GM12801 (cell line): Measurements from ENCODE around the gene ALKBH3.

ENCODE experiments used
- CTCF ChIP-seq: IDR thresholded peaks from one replicate; pipeline ENCODE4 v1.5.1; 2011; ENCODE audit warnings: control low read depth; ENCODE audit not compliant: insufficient read length; ENCODE audit errors: extremely low read depth

Gene ALKBH3

GRCh38 chr11:43922744-43923405 is 42.2 kb downstream of the ALKBH3 start:
- no peak for TF ChIP-seq CTCF

GRCh38 chr11:43923406-43924111 is 42.9 kb downstream of the ALKBH3 start:
- no peak for TF ChIP-seq CTCF

- TF ChIP-seq CTCF, result no peak
Measured at GRCh38 chr11:43924112-43924855, 43.7 kb downstream of the ALKBH3 start.

- TF ChIP-seq CTCF, result no peak
Measured at GRCh38 chr11:43925063-43925931, 44.7 kb downstream of the ALKBH3 start.

- no peak for TF ChIP-seq CTCF
Measured at GRCh38 chr11:43925932-43926505, 45.4 kb downstream of the ALKBH3 start.

GRCh38 chr11:43927070-43927469 is 46.4 kb downstream of the ALKBH3 start:
- no peak for TF ChIP-seq CTCF
